ENCODE measurements around the gene CSF1.

Gene CSF1

DNA sequence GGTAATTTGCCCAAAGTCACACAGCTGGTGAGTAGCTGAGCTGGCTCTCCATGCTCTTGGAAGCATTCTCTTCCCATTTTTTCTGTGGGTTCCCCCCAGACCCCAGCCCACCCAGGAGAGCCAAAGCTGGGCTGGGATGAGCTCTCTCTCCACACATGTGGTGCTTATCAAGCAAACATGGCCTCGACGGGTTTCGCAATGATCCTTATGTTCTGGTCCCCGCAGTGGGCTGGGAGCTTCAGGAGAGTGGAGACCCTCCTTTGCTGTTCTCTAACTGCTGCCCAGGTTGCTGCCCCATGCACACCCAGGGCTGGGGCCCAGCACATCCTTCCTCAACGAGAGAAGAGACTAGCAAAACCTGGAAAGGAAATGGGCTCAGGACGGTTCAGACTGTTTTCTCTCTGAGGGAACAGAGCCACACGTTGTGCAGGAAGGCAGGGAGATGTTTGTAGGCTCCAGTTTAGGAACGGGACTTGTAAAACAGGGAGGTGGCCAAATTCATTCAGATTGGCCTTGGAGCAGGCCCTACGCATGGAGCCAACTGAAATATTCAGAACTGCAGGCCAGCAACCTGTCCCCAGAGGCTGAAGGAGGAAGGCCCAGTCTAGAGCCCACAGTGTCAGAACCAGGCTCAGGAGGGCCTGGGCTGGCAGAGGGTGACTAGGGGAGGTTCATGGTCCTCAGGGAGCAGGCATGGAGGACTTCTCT lies 27.2 kb upstream of the CSF1 start:
- no peak for DNase-seq (ENCODE audit: low spot score)

DNA sequence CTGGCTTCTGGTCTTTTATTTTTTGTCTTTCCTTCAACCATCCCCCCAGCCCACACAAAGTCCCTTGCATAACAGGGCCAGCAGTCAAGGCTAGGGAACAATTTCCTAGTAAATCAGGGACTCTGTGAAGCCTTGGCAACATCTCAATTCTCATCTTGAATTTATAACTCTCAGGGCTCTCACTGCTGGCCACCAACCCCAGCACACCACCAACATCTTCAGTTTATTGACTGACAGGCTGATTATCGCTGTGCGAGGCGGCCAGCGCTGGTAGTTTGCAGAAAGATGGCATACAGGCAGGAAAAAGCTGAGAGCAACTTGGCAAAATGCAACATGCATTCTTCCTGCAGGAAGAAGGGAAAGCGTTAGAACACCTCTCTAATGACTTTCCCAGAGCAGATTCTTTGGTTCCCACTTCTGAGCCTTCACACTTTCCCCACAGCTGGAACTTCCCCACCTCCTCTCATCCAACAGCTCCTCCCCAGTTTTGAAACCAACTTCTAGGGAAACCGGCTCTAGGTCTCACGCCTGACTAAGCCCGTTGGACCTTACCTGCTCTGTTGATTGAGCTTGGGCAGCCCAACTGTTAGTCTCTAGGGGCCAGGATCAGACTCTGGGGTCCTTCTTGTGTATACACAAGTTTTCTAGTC lies 26.3 kb upstream of the CSF1 start:
- no peak for DNase-seq (ENCODE audit: low spot score)

DNA sequence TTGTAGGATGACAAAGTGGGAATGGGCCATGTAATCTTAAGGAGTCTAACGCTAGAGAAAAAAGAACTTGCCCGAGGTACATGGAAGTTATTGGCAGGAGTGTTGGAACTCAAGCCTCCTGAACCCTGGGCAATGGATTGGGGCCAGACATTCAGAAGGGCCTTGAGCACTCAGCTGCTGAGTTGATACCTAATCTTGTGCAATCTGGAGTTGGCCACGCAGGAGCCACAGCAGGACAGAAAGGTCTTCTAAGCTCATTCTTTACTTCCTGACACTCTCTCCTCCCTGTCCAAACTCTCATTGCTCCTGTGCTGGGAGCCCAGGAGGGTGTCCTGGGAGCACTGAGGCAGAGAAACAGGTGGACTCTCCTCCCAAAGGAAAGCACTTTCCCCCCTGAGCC lies 25.1 kb upstream of the CSF1 start:
- DNase-seq (ENCODE audit: low spot score) = no peak

DNA sequence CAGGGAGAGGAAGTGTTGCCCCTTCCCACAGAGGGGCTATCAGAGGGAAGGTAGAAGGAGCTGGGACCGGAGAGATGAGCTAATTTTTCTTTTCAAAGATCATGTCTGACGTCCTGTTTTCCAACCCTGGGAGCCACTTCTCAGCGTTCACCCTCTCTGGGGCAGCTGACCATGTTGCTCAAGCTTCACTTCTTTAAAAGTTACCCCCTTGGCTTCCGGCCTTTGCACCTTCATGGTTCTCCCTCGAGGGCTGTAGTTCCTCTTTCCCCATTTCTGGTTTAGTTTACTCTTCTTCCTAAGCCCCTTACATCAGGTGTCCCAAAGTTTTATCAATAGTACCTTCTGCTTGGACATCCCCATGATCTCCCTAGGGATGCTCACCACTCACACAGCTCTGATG lies 23.8 kb upstream of the CSF1 start:
- no peak for DNase-seq (ENCODE audit: low spot score)

DNA sequence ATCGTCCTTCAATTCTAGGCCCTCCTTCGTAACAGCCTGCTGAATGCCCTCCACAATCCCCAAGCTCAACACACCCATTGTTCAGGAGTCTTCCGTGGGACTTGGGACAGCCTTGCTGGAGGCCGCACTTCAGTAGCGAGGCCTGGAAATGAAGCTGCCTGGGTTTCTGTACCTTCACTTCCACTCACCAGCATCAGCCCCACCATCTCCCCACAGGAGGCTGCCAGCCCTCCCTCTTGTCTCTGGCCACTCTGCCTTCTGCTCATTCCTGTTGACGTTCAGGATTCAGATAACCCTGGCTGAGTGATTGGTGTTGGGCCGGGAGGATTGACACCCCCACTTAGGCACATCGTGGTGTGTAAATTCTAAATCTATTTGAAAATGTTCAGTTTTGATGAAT lies 23.4 kb upstream of the CSF1 start:
- DNase-seq (ENCODE audit: low spot score) = no peak

DNA sequence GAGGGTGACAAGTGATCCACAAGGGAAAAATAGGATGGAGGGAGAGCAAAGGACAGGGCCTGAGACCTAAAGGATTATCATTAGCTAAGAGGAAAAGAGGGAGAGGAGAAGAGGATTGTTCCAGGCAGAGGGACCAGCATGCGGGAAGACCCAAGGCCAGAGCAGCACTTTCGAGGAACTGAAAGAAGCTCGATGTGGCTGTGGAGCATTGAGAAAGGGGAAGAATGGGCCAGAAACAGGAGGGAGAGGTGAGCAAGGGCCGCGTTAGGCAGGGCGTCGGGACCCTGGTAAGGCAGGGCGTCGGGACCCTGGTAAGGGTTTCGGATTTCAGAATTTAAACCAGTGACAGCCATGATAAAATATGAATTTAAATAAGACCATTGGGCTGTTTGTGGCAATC lies 22.8 kb upstream of the CSF1 start:
- no peak for DNase-seq (ENCODE audit: low spot score)

DNA sequence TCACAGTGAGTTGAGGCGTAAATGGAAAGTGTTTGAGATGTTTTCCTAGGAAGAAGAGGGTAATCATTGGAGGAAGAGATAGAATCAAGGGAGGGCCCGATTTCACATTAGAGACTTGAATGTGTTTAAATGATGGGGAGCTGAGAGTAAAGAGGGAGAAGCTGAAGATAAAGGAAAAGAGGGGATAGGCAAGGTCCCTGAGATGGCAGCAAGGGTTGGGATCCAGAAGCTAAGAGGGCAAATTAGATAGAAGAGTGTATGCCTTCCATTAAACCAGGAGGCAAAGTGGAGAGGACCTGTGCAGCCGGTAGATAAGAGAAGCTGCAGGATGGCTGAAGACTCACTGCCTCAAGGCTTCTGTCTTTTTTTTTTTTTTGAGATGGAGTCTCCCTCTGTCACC lies 21.6 kb upstream of the CSF1 start:
- DNase-seq (ENCODE audit: low spot score) = no peak

DNA sequence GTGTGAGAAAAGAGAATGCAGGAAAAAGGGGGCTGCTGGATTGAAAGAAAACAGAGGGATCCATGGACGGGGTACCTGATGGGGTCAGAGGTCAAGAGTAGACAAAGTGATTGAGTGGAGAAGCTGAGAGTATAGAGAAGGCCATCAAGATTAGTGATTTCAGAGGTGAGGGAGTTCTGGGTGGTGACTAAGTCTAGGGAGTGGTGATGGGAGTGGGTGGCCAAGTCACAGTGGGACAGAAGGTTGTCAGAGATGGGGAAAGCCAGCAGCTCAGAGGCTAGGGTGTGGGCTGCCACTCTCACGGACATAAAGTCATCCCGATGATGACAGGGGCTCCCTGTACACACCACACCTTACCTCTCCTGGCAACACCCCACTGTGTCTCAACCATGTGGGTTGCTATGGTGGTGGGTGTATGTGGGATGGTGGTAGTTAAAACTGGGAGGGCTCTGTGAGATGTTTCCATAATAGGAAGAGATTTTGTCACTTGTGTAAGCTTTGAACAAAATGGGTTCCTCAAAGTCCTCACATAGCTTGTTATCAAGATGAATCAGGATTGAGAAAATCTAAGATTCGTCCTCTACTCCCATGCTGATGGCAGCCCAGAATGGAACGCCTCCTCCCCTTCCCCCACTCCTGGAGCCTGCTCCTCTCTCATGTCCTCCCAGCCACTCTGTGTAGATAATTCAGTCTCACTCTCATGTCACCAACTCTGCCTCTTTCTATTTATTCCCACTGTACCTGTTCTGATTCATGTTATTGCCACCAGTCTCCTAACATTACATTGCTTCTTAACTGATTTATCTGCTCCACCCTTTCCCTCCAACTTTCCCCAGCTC lies 20.3 kb upstream of the CSF1 start:
- DNase-seq (ENCODE audit: low spot score) = no peak

DNA sequence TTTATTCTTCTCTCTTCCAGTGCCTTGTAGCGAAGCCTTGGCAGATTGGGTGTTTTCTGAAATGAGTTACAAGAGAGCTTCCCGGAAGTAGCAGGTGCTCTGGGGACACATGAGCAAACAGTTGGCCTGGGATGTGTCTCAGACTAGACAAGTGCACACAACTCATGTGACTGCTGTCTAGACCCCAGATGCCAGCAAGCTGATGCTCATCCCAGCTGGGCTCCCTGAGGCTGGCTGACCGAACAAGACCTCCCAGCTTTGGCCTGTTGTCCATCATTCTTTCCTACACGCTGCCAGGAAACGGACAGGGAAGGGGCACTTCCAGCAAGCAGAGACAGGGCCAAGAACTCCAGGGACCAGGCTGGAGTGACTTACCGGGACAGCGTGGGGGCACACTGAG lies 18.7 kb upstream of the CSF1 start:
- DNase-seq (ENCODE audit: low spot score) = no peak

DNA sequence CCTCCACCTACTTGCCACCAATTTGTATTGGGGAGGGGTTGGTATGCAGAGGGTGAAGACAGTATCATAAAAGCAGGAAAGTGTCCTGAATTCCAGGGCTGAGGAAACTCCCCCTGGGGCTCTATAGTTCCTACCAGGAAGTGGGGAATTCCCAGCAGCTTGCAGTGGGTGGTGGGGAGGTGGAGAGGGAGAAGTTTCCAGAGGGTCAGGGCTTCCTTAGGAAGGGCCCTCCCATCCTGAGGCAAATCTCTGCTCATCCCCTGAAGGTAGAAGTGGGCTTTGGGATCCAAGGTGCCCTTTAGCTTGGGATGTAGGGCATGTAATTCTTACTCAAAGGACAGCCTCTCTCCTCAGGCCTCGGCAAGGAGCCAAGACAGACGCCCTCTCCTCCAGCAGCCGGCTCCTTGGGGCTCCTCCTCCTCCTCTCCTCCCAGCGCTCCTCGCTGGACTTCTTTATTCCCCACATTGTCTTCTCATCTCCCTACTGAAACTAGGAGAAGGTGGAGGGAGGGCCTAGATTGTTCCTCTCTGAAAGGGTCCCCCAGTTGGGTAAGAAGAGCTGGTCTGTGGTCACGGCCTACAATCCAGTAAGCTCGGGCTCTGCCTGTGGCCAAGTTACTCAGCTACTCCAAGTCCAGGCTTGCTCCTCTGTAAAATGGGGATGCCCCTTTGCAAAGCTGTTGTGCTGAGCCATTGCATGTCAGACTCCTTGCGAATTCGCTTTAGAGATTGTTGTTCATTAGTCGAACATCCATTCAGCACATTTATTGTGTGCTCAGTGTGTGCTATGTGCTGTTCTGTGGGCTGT lies 17.9 kb upstream of the CSF1 start:
- DNase-seq (ENCODE audit: low spot score) = no peak

DNA sequence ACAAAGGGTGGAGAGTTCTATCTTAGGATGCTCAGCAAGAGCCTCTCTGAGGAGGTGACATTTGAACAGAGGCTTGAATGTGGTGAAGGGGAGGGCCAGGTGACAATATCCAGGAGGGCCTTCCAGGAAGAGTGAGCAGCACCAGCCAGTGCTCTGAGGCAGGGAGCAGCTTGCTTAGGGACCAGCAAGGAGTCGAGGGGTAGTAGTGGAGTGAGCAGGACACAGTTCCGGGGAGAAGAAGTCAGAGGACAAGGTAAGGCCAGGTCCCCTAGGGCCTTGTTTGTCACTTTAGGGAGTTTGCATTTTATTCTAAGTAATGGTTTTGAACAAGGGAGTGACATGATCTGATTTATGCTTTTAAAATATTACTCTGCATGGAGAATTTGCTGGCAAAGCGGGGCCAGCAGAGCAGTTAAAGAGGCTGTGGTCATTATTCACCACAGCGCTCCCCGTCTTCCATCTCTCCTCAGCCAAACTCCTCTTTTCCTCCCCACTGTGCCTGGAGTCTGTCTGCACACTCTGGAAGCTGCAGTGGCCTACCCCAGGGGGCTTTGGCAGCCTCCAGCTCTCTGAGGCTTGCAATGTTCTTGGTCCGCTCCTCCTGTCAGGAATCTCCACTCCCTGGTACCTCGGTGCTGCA lies 17.0 kb upstream of the CSF1 start:
- no peak for DNase-seq (ENCODE audit: low spot score)

DNA sequence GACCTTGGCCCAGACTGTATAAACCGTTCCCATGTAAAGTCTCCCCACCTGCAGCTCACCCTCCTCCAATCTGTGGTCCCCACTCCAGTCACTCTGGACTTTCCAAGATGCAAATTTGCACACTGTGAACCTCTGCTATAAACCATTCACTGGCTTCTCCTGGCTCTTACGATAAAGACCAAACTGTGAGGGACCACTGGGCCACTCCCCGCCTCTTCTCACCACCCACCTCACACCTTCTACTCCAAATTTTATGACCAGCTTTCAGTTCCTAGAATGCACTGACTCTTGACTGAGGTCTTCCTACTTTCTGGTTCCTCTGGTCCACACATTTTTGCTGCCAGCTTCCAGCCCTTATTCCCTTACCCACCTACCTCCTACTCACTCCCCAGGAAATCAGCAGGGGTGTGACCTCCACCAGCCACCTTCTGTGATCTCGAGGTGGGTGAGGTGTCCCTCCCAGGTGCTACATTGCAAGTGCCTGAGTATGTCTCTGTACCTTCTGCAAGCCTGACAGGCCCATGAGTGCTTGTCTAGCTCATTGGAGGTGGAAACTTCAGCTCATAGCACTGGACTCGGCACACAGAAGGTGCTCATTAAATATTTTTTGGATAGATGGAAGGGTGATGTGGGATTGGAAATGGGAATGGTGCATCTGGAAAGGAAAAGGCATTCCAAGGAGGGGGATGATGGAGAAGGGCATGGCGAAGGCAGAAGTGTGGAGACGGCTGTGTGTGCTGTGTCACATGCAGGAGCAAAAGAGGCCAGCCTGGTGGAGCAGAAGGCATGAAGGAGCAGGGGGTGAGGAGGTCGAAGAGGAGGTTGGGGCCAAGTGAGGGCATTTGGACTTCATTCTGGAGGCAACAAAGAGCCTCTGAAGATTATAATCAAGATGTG lies 15.6 kb upstream of the CSF1 start:
- DNase-seq (ENCODE audit: low spot score) = no peak

DNA sequence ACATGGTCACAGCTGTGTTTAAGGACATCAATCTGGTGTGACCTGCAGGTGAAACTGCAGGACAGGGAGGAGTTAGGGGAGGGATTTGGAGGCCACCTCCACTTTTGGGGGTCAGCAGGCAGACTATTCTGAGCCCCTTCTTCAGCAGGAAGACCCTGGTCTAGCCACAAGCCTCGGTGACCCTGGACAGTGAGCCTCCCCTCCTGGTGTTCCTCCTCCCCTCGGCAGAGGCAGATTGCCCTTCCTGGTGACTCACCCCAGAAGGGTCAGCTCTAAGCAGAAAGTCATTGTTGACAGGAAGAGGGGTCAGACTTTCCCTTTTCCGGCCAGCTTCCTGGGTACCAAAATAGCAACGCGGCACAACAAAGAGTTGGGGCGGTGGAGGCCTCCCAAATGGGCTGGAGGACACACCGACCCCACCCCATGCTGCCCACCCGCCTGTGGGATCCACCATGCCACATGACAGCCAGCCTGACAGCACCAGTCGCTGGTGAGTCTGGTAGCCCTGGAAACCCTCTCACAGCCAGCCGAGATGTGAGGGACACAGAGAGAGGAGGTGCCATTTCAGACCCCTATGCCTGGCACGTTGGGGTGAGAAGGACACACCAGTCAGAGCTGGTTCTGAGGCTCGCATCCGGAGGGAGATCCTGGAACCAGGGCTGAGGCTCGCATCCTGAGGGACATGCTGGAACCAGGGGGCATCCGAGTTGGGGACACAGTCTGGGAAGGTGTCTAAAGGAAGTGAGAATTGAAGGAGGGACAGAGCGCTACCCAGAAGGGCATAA lies 14.7 kb upstream of the CSF1 start:
- DNase-seq (ENCODE audit: low spot score) = no peak

DNA sequence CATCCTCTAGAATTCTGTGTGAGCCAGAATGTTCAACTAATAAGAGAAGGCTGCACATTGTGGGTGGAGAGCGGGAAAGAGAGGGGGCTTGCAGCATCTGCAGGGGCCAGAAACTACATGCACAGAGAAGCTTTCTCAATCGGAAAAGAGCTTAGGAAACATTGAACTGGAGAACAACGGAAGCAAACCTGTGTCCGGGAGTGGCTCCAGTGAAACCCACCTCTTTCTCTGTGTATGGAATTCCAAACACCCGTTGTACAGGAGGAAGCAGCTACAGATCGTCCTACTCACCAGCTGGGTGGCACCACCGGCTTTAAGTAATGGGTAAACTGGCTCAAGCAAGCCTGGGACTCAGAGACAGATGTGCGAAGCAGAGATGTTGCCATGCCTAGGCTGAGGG lies 14.0 kb upstream of the CSF1 start:
- DNase-seq (ENCODE audit: low spot score) = no peak

DNA sequence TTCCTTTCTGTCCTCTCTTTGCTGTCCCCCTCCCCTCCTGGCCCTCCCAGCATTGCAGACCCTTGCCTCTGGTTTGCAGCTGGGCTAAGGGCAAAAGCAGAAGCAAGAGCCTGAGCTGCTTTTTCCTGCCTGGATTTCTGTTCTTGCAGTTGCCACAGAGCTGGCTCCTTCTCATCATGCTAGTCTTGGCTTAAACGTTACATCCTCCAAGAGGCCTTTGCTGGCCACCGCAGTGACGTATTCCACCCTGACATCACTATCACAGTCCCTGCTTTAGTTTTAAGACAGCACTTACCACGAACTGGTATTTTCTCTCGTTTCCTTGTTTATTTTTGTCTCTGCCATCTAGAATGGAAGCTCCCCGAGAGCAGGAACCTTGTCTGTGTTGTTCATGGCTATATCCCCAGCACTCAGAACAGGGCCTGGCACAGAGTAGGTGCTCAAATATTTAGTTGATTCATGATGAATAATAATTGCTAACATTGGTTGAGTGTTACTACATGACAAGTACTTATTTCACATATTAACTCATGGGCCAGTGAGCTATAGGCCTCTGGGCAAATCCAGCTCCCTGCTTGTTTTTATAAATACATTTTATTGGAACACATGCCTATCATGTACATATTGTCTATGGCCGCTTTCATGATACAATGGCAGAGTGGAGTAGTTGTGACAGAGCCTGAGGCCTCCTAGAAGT lies 13.2 kb upstream of the CSF1 start:
- DNase-seq (ENCODE audit: low spot score) = no peak

DNA sequence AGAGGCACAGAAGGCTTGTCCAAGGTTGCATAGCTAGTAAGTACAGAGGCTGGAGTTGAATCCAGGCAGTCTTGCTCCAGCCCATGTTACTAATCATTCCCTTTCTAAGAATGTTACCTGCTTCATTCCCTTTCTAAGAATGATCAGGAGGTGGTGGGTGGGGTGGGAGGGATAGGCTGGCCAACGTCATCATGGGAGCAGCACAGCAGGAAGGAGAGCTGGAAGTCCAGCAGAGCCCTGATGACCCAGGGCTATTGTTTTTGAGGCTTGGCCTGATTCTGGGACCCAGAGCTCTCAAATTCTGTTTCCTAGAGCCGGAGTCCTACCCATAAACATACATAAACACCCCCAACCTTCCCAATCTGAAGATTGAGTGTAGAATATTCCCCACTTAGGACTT lies 11.8 kb upstream of the CSF1 start:
- no peak for DNase-seq (ENCODE audit: low spot score)

DNA sequence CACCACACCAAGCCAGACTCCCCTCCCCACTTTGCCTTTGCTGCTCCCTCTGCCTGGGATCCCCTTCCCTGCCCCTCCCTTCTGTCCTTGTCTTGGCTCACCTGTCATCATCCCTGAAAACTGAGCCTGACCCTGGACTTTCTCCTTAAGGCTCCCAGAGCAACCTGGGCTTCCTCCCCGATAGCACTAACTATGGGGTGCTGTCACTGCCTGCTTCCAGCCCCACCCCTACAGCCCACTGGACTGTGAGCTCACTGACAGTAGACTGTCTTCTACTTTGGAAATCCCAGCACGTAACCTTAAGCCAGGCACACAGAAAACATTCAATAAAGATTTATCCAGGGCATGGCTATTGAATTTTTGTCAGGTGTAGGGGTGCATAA lies 9.5 kb upstream of the CSF1 start:
- no peak for DNase-seq (ENCODE audit: low spot score)

DNA sequence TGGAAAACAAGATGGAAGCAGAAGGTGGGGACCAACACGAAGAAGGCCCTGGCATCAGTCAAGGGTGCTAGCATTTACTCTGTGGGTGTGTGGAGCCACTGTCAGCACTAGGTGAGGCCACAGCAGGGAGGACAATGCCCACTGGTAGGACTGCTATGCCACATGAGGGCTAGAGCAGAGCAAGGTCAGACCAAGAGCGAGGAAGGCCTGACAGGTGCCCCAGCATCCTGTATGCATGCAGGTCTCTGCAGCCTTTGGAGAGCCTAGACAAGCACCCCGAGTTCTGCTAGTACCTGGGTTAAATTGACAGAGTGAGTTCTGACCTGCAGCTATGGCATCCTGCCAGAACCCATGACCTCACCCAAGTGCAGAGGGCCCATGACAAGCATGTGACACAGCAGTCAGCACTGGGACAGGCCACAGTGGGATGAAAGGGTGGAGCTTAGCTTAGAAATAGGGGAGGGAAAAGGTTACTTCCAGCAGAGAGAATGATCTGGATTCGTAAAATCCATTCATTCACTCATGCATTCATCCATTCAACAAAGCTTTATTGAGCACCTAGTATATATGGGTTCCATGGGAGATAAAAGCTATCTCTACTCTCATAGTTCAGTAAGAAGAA lies 9.0 kb upstream of the CSF1 start:
- peak; percentile 69 for DNase-seq (ENCODE audit: low spot score)

Measured in hematopoietic multipotent progenitor cell treated with erythropoietin and hydrocortisone succinate and interleukin-3 and kit ligand, for 15 days (in vitro differentiated cells).